ENCODE data around the gene DHRSX.

Gene DHRSX

DNA sequence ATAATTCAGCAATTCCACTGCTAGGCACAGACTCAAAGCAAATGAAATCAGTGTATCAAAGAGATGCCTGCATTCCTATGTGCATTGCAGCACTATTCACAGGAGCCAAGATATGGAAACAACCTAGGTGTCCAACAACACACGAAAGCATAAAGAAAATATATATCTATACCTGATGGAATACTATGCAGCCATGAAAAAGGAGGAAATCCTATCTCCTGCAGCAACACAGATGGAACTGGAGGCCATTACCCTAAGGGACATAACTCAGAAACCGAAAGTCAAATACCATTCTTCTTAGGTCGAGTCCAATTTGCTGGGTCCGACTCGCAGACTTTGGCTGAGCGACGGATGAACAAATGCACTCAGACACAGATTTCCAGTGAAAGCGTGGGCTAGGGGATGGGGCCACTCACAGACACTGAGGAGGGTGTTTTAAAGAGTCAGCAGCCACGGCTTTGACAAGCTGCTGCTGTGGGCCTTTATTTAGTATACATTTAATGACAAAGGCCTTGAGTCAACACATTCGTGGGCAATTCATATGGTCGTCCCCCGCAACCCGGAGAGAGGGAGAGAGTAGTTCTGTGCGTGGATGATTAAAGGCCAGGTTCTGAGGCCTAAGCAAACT is 93.8 kb downstream of the DHRSX start (continued):
- TF ChIP-seq, protein P1, sequence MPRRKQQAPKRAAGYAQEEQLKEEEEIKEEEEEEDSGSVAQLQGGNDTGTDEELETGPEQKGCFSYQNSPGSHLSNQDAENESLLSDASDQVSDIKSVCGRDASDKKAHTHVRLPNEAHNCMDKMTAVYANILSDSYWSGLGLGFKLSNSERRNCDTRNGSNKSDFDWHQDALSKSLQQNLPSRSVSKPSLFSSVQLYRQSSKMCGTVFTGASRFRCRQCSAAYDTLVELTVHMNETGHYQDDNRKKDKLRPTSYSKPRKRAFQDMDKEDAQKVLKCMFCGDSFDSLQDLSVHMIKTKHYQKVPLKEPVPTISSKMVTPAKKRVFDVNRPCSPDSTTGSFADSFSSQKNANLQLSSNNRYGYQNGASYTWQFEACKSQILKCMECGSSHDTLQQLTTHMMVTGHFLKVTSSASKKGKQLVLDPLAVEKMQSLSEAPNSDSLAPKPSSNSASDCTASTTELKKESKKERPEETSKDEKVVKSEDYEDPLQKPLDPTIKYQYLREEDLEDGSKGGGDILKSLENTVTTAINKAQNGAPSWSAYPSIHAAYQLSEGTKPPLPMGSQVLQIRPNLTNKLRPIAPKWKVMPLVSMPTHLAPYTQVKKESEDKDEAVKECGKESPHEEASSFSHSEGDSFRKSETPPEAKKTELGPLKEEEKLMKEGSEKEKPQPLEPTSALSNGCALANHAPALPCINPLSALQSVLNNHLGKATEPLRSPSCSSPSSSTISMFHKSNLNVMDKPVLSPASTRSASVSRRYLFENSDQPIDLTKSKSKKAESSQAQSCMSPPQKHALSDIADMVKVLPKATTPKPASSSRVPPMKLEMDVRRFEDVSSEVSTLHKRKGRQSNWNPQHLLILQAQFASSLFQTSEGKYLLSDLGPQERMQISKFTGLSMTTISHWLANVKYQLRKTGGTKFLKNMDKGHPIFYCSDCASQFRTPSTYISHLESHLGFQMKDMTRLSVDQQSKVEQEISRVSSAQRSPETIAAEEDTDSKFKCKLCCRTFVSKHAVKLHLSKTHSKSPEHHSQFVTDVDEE (CRISPR knock-in tag; IDR thresholded peaks at IDR 0.05): no peak
- TF ChIP-seq, protein P2, sequence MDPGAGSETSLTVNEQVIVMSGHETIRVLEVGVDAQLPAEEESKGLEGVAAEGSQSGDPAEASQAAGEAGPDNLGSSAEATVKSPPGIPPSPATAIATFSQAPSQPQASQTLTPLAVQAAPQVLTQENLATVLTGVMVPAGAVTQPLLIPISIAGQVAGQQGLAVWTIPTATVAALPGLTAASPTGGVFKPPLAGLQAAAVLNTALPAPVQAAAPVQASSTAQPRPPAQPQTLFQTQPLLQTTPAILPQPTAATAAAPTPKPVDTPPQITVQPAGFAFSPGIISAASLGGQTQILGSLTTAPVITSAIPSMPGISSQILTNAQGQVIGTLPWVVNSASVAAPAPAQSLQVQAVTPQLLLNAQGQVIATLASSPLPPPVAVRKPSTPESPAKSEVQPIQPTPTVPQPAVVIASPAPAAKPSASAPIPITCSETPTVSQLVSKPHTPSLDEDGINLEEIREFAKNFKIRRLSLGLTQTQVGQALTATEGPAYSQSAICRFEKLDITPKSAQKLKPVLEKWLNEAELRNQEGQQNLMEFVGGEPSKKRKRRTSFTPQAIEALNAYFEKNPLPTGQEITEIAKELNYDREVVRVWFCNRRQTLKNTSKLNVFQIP (CRISPR knock-in tag; IDR thresholded peaks at IDR 0.05; ENCODE audit: borderline replicate concordance, low read depth): no peak
- TF ChIP-seq ZNF70 (CRISPR knock-in tag; IDR thresholded peaks at IDR 0.05): no peak

DNA sequence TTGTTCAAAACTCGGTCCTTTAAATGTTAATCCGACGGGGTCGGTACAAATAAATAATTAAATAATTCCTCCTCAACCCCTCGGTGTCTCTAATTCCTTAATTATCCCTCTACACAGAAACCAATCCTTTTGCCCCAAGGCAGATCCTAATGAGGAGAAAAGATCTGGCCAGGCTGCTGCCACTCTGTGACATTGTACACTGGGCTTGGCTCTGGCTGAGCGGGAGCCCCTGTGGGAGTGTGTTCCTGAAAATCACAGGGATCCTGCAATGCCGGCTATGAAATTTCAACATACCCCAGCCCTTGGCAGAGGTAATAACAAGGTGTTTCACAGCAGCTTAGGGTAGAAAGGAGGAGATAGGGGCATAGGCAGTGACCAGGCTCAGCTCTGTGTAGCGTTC is 96.0 kb downstream of the DHRSX start:
- ATAC-seq: no peak
- TF ChIP-seq ZNF70 (CRISPR knock-in tag; IDR thresholded peaks at IDR 0.05): no peak
- TF ChIP-seq OSR1 (CRISPR knock-in tag; IDR thresholded peaks at IDR 0.05): no peak
- no peak for TF ChIP-seq ESRRG (CRISPR knock-in tag; IDR thresholded peaks at IDR 0.05)
- TF ChIP-seq, protein P1 (CRISPR knock-in tag; IDR thresholded peaks at IDR 0.05): no peak
- TF ChIP-seq ZFP30 (CRISPR knock-in tag; IDR thresholded peaks at IDR 0.05): no peak
- TF ChIP-seq, protein P3, sequence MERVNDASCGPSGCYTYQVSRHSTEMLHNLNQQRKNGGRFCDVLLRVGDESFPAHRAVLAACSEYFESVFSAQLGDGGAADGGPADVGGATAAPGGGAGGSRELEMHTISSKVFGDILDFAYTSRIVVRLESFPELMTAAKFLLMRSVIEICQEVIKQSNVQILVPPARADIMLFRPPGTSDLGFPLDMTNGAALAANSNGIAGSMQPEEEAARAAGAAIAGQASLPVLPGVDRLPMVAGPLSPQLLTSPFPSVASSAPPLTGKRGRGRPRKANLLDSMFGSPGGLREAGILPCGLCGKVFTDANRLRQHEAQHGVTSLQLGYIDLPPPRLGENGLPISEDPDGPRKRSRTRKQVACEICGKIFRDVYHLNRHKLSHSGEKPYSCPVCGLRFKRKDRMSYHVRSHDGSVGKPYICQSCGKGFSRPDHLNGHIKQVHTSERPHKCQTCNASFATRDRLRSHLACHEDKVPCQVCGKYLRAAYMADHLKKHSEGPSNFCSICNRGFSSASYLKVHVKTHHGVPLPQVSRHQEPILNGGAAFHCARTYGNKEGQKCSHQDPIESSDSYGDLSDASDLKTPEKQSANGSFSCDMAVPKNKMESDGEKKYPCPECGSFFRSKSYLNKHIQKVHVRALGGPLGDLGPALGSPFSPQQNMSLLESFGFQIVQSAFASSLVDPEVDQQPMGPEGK (CRISPR knock-in tag; IDR thresholded peaks at IDR 0.05; ENCODE audit: borderline replicate concordance): no peak

DNA sequence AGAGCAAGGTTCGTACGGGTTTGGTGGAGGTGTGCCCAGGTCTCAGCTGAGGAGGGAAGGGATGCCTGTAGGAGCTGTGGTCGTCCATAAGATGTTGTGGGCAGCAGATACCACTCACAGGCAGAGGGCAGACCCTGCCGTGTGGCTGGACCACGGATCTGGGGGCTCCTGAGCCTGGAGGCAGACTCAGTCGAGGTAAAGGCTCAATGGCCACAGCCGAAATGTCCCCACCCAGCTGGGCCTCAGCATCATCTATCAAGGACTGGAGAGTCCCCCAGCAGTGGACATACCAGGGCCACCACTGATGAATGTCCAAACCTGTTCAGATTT is 98.5 kb downstream of the DHRSX start:
- no peak for TF ChIP-seq TOX (CRISPR knock-in tag; IDR thresholded peaks at IDR 0.05; ENCODE audit: borderline replicate concordance)
- no peak for TF ChIP-seq GLIS3 (CRISPR knock-in tag; IDR thresholded peaks at IDR 0.05)
- no peak for TF ChIP-seq ZFP30 (CRISPR knock-in tag; IDR thresholded peaks at IDR 0.05)
- TF ChIP-seq ESRRG (CRISPR knock-in tag; IDR thresholded peaks at IDR 0.05): no peak
- TF ChIP-seq, protein P1 (CRISPR knock-in tag; IDR thresholded peaks at IDR 0.05): no peak
- ATAC-seq: no peak

DNA sequence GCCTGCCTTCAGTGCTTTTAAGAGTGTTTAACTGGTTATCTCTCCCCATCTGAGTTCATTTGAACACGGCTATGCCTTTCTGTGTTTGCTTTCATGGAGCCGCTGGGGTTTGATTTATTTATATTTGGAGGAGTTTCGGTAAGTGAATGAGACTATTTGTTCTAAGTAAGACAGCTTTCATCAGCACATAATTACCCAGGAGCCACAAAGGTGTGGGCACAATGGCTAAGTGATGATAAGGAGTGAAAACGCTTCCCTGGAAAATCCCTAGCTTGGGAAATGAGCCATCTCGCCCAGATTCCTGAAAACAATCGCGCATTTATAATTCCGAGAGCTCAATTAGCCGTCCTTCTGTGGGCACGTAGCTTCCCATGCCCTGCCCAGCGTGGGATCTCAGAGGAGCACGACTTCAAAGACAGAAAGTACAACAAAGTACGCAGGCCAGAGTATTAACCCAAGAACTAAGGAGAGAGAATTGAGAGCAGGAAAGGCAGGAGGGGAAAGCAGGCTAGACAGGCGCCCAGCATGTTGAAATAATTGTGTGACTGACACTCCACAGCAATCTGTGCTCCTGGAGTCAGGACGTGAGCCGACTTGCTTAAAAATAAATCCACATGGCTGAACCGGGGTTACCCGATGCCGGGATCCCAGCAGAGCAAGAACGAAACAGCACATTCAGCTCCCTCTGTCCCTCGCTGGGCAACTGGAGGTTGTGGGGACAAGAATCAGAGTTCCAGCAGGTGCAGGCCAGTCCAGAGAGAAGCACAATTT is 99.0 kb downstream of the DHRSX start:
- ATAC-seq: no peak

More for the DNA sequence above, 99.0 kb downstream of the DHRSX start:
- TF ChIP-seq ZNF8 (CRISPR knock-in tag; IDR thresholded peaks at IDR 0.05): no peak
- no peak for TF ChIP-seq ZNF70 (CRISPR knock-in tag; IDR thresholded peaks at IDR 0.05)
- no peak for TF ChIP-seq ARNTL (CRISPR knock-in tag; IDR thresholded peaks at IDR 0.05; ENCODE audit: borderline replicate concordance, low read depth)
- TF ChIP-seq, protein P4, sequence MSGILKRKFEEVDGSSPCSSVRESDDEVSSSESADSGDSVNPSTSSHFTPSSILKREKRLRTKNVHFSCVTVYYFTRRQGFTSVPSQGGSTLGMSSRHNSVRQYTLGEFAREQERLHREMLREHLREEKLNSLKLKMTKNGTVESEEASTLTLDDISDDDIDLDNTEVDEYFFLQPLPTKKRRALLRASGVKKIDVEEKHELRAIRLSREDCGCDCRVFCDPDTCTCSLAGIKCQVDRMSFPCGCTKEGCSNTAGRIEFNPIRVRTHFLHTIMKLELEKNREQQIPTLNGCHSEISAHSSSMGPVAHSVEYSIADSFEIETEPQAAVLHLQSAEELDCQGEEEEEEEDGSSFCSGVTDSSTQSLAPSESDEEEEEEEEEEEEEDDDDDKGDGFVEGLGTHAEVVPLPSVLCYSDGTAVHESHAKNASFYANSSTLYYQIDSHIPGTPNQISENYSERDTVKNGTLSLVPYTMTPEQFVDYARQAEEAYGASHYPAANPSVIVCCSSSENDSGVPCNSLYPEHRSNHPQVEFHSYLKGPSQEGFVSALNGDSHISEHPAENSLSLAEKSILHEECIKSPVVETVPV (CRISPR knock-in tag; IDR thresholded peaks at IDR 0.05): no peak
- TF ChIP-seq OSR1 (CRISPR knock-in tag; IDR thresholded peaks at IDR 0.05): no peak

Data from SK-N-SH treated with all-trans-retinoic acid at 6 μM for 48 hours (cell line).